ENCODE data around the gene CREB3L1.

- TF ChIP-seq, protein P1, sequence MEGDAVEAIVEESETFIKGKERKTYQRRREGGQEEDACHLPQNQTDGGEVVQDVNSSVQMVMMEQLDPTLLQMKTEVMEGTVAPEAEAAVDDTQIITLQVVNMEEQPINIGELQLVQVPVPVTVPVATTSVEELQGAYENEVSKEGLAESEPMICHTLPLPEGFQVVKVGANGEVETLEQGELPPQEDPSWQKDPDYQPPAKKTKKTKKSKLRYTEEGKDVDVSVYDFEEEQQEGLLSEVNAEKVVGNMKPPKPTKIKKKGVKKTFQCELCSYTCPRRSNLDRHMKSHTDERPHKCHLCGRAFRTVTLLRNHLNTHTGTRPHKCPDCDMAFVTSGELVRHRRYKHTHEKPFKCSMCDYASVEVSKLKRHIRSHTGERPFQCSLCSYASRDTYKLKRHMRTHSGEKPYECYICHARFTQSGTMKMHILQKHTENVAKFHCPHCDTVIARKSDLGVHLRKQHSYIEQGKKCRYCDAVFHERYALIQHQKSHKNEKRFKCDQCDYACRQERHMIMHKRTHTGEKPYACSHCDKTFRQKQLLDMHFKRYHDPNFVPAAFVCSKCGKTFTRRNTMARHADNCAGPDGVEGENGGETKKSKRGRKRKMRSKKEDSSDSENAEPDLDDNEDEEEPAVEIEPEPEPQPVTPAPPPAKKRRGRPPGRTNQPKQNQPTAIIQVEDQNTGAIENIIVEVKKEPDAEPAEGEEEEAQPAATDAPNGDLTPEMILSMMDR (IDR thresholded peaks at IDR 0.05 in 8 of 11, conservative IDR thresholded peaks at IDR 0.05 in 3 of 11): no peak
- no peak for TF ChIP-seq POLR2A (IDR thresholded peaks at IDR 0.05)
Measured at GRCh38 chr11:46275964-46276641, 1.4 kb upstream of the CREB3L1 start.
